Heart right ventricle (tissue), 16 donors: Measurements from ENCODE around the gene SEPTIN12. TPM values are rescaled to one million over a fixed set of nuclear protein-coding genes. Genes with fewer than 3 reads are reported as not detected.

Experiments
- ATAC-seq, 8 donors: fragments of 200-7000 bp; cut with Tn5 transposase; one replicate each; pipeline ENCODE4 v1.9.1; 2020; ENCODE audit warnings: mild to moderate bottlenecking in 8 of 8, moderate library complexity in 8 of 8, moderate number of reproducible peaks in 1 of 8
- DNase-seq, 2 donors: peaks; one replicate each; pipeline ENCODE4 v3.0.0-alpha.2; 2020
- H3K27ac ChIP-seq, 10 donors: fragments of 200-600 bp; sonication (generic) in 2 of 10; one replicate each; pipeline versions ENCODE4 v1.5.0 to v1.8.0; 2020 to 2022; ENCODE audit warnings: mild to moderate bottlenecking in 3 of 10
- H3K27me3 ChIP-seq, 7 donors: fragments of 200-600 bp; one replicate each; pipeline ENCODE4 v1.8.0; 2021 to 2022; ENCODE audit warnings: mild to moderate bottlenecking in 2 of 7
- H3K36me3 ChIP-seq, 9 donors: fragments of 200-600 bp; sonication (generic) in 1 of 9; one replicate each; pipeline versions ENCODE4 v1.5.0 to v1.8.0; 2020 to 2022; ENCODE audit warnings: mild to moderate bottlenecking in 2 of 9
- H3K4me1 ChIP-seq, 9 donors: fragments of 200-600 bp; sonication (generic) in 1 of 9; one replicate each; pipeline versions ENCODE4 v1.5.0 to v1.8.0; 2020 to 2022; ENCODE audit warnings: mild to moderate bottlenecking in 4 of 9
- H3K4me3 ChIP-seq, 10 donors: fragments of 200-600 bp; sonication (generic) in 2 of 10; one replicate each; pipeline versions ENCODE4 v1.5.0 to v1.8.0; 2020 to 2022; ENCODE audit warnings: mild to moderate bottlenecking in 7 of 10, moderate library complexity in 2 of 10
- H3K9me3 ChIP-seq, 11 donors: fragments of 200-600 bp in 10 of 11; sonication (generic) in 2 of 11; one replicate each; pipeline versions ENCODE4 v1.5.0 to v1.8.0; 2013 to 2022; ENCODE audit warnings: mild to moderate bottlenecking in 2 of 11, control low read depth in 1 of 11, moderate library complexity in 1 of 11
- CTCF ChIP-seq, 9 donors: fragments of 200-600 bp; sonication (generic) in 2 of 9; IDR thresholded peaks; one replicate each; pipeline versions ENCODE4 v1.5.0 to v1.8.0; 2021 to 2022; ENCODE audit warnings: antibody characterized with exemption in 9 of 9, mild to moderate bottlenecking in 5 of 9, moderate library complexity in 1 of 9
- WGBS, 2 donors: extraction: QIAGEN DNeasy Blood & Tissue Kit; methylation state at CpG; one replicate each; pipeline ENCODE4 v1.1.7; 2013; ENCODE audit warnings: inconsistent platforms in 1 of 2; 5-methylcytosine and 5-hydroxymethylcytosine counted together
- intact Hi-C, 10 donors: fragments of 100-400 bp; cut with DNase I; formaldehyde crosslinking; loops; one replicate each; pipeline versions ENCODE4 v1.11.1 to v1.14.2; 2022
- polyA plus RNA-seq, 2 donors: library from polyadenylated mRNA; stranded (reverse); fragments of 200-250 nt; gene quantifications; one replicate each; pipeline ENCODE4 v1.2.3, GENCODE V29; 2013
- total RNA-seq, 10 donors: library from RNA; stranded (reverse); fragmentation: NEBNext Ultra II Directional in 3 of 10; extraction: Animal tissue kit (Norgen Biotek cat#: 25700) in 3 of 10; gene quantifications; one replicate each; pipeline versions ENCODE4 v1.2.1 to v1.2.4, GENCODE V29; 2021 to 2023
- donor health status: Arrhythmogenic right ventricular cardiomyopathy.
- donor health status: ischemic (EF 13 %, LVEDD 7.1; RV severe dilation, severe dysfunction).
- donor health status: healthy with polysubstance abuse.
- donor health status: DM: no; HTN: yes; CAD: no.
- donor health status: DM: no; HTN: no; CAD: no.
- donor health status: ischemic (EF 25% LVEDD 6.9; RV normal size, moderate dysfunction).
- donor health status: ischemic (EF 25% LVEDD 5.7; RV mildly dilated, moderate dysfunction).
- donor health status: healthy.
- donor health status: DM: yes; HTN: yes; CAD: no.
- donor health status: Ischemic cardiomyopathy.
- donor health status: ischemic (EF 35%, LVEDD 5.7; RV mildly dilated, moderate dysfunction).
- donor health status: nonischemic (EF 11% LVEDD 7.7; RV severe dilation, severe dysfunction).
- donor health status: DM: yes; HTN: yes; CAD: no.
- donor health status: PGD.
- donor health status: ischemic (EF 29% LVEDD 5.4; RV normal size, mild dysfunction).
- donor health status: nonischemic (EF 23%, LVEDD 6.1; RV moderate dilation, normal function).

The SEPTIN12 gene
- total and polyA plus RNA-seq, 12 donors, result 1.3 TPM; not detected in 11

GRCh38 chr16:4826526-4826925, 38.4 kb upstream of the SEPTIN12 start:
- H3K9me3 ChIP-seq, result no peaks in the 10 kb centered on the region
- intact Hi-C loops, result no loop called here
- H3K36me3 ChIP-seq, result peaks cover 0 to 100% (median 70%) of the 10 kb centered on the region in 9 donors
- DNase-seq (no peak), ATAC-seq (peak in 3 of 8 donors; percentile 3 to 19 (median 5))
- H3K27me3 ChIP-seq, result no peaks in the 10 kb centered on the region
- H3K4me1 ChIP-seq, result peaks cover 0 to 84% (median 40%) of the 10 kb centered on the region in 9 donors
- 76 to 84% methylated on average over 4 of the region's 4 CpGs for WGBS, 2 donors
- TF ChIP-seq CTCF (IDR thresholded peaks at IDR 0.05), result no peak
- peak overlapping the region; percentile 61 to 91 (median 84) for H3K27ac ChIP-seq
- no peak overlapping the region for H3K4me3 ChIP-seq

- no peak for TF ChIP-seq CTCF (IDR thresholded peaks at IDR 0.05)
- ATAC-seq (peak in 6 of 8 donors; percentile 40 to 67 (median 52)), DNase-seq (peak; percentile 51 to 53)
- H3K4me1 ChIP-seq, result peaks cover 0 to 87% (median 45%) of the 10 kb centered on the region in 9 donors
- WGBS, 2 donors, result 46 to 68% methylated on average over 8 of the region's 8 CpGs
- no peaks in the 10 kb centered on the region for H3K27me3 ChIP-seq
- intact Hi-C loops, result no loop called here
- H3K4me3 ChIP-seq, result no peak overlapping the region
- peak overlapping the region; percentile 61 to 91 (median 84) for H3K27ac ChIP-seq
- peaks cover 0 to 100% (median 68%) of the 10 kb centered on the region in 9 donors for H3K36me3 ChIP-seq
- H3K9me3 ChIP-seq, result no peaks in the 10 kb centered on the region
Measured at GRCh38 chr16:4825196-4825595, 37.1 kb upstream of the SEPTIN12 start.

DNA sequence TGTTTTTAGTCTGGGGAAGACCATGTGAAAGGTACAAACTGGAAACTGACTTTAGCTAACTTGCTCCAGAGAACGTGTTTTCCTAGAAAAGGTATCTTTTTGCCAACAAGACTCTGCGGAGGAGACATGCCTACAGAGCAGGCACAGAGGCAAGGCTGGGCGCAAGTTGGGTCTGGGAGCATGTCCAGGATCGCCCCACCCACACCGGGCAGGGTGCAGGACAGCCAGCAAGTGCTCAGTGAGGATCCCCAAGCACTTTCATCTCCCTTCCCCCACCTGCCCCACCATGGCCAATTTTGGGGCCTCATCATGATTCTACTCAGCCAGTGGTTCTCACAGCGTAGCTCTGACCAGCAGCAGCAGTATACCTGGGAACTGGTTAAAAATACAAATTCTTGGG, 32.5 kb upstream of the SEPTIN12 start:
- H3K27me3 ChIP-seq, result no peaks in the 10 kb centered on the region
- H3K36me3 ChIP-seq, result peaks cover 0 to 100% (median 78%) of the 10 kb centered on the region in 9 donors
- intact Hi-C loops, result no loop called here
- no peak for TF ChIP-seq CTCF (IDR thresholded peaks at IDR 0.05)
- H3K4me1 ChIP-seq, result peaks cover 0 to 49% (median 25%) of the 10 kb centered on the region in 9 donors
- 55 to 70% methylated on average over 6 of the region's 6 CpGs for WGBS, 2 donors
- no peak overlapping the region for H3K4me3 ChIP-seq
- DNase-seq, result peak in 1 of 2 donors; percentile 44
- no peaks in the 10 kb centered on the region for H3K9me3 ChIP-seq
- H3K27ac ChIP-seq, result peak overlapping the region; percentile 1 to 87 (median 58)
- ATAC-seq, result peak in 7 of 8 donors; percentile 29 to 86 (median 73)

DNA sequence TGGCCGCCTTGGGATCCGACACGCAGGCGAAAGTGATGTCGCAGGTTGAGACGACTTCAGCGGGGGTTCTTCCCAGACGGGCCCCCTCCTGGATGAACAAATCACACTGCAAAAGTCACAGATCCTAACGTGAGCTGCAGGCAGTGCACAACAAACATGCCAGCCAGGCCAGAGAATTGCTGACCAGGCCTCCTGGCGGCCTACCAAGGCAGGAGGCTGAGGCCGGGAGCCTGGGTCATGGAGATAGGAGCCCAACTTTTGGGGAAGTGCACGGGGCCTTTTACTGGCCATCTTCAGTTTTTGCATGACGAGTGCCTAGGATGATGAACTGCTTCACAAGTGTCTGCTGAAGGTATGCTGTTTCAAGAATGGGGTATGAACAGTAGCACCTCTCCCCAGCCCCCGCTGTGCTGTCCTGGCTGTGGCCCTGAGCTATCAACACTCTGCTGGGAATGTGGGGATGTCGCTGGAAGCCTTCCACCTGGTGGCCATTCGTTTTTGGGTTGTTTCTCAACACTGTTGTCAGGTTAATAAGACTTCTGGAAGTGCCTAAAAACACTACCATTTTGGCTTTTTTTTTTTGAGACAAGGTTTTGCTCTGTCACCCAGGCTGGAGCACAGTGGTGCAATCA, 26.5 kb upstream of the SEPTIN12 start:
- intact Hi-C loops, result no loop called here
- Histone ChIP-seq H3K36me3 (peaks cover 0 to 100% (median 86%) of the 10 kb centered on the region in 9 donors), H3K27ac (peak overlapping the region; percentile 36 to 86 (median 82)), H3K4me1 (peaks cover 0 to 23% (median 8%) of the 10 kb centered on the region in 9 donors), H3K9me3 (no peaks in the 10 kb centered on the region), H3K4me3 (no peak overlapping the region), H3K27me3 (no peaks in the 10 kb centered on the region)
- TF ChIP-seq CTCF (IDR thresholded peaks at IDR 0.05), result no peak
- DNase-seq (peak in 1 of 2 donors; percentile 44), ATAC-seq (peak in 7 of 8 donors; percentile 48 to 82 (median 74))
- 50 to 58% methylated on average over 16 of the region's 16 CpGs for WGBS, 2 donors
